NCI-H1417 treated with DMSO at 0.1 percent for 48 hours (cell line): ENCODE results near the gene APOBEC3A.
"Not testable (repeated sequence)": the region's sequence is repeated elsewhere in the genome, so short reads cannot be mapped to it uniquely, and the experiment has no call there.

Source experiments
- DNase-seq: peaks from one replicate; lab custom pipeline; 2025; lab: John Stamatoyannopoulos, UW

Gene APOBEC3A

GRCh38 chr22:38981005-38981991, 23.9 kb downstream of the APOBEC3A start:
- DNase-seq = no peak

- DNase-seq = no peak
Measured at GRCh38 chr22:38981992-38982927, 24.9 kb downstream of the APOBEC3A start, which contains the start of gene APOBEC3B. APOBEC3B (plus strand) TSS chr22:38982347; CDS start chr22:38982454, 107 bp downstream.

DNA sequence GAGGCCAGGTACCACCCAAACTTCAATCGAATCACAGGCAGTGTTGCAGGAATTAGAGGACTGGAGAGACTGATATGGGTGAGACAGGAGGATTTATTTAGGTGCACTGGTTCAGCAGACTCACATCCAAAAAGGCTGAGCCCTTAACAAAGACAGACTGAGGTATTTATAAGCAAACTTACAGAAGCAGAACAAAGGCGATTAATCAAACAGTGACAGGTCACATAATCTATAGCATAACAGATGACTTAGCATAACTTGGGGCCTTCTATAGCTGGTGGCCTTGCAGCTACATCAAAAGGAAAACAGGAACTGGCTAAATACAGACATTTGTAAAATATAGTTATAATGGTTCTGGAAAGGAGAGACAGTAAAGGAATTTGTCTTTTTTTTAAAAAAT, 26.8 kb downstream of the APOBEC3A start:
- DNase-seq = no peak

- DNase-seq = not testable (repeated sequence)
Measured at GRCh38 chr22:38984784-38985757, 27.7 kb downstream of the APOBEC3A start.

- DNase-seq = no peak
Measured at GRCh38 chr22:38986629-38987028, 29.2 kb downstream of the APOBEC3A start.

DNA sequence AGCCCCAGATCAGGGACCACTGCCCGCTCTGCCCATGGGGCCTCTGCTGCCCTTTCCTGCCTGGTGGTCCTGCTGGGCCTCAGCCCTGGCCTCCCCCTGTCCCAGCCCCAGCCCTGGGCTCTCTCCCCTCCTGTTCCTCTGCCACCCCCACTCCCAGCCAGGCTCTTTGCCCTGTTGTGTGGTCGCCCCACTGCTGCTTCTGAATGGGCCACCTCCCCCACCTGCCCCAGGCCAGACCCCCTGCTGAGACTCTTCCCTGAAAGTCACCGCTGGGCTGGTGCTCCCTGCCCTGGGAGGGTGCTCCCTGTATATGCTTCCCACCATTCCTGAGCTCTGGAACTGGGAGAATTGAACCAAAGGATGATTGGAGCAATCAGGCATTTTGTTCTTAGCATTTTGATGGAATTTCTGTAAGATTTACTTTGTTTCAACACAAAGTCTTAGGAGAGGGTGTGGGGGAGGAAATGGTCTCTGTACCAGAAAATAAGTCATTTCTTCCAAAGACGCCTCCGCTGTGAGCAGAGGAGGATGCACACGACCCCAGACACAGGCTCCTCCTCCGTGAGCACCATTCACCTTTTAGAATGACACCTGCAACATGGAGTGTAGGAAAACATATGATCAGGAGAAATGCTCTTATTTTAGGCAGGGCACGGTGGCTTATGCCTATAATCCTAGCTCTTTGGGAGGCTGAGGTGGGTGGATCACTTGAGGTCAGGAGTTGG, 29.9 kb downstream of the APOBEC3A start:
- no peak for DNase-seq

GRCh38 chr22:38989466-38989865, 32.1 kb downstream of the APOBEC3A start:
- DNase-seq = no peak

DNA sequence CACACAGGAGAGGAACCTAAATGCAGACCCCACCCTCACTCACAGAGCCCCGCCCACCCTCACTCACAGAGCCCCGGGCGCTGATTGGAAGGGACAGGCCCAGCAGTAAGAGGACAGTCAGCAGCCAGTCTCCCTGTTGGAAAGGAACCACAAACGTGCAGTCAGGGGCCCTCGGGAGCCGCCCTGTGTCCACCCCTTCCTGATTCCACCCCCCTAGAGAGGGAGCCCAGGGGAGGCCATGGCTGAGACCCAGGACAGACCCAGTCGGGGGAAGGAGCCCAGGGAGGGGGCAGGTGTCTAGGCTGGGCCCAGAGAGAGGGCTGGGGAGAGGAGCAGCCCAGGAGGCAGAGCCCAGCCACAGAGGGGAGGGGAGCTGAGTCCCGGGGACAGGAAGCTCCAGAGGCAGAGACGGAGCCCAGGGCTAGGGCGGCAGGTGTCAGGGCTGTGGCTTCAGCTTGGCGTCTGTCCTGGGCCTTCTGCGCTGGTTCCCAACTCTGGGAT, 35.5 kb downstream of the APOBEC3A start:
- not testable (repeated sequence) for DNase-seq

DNA sequence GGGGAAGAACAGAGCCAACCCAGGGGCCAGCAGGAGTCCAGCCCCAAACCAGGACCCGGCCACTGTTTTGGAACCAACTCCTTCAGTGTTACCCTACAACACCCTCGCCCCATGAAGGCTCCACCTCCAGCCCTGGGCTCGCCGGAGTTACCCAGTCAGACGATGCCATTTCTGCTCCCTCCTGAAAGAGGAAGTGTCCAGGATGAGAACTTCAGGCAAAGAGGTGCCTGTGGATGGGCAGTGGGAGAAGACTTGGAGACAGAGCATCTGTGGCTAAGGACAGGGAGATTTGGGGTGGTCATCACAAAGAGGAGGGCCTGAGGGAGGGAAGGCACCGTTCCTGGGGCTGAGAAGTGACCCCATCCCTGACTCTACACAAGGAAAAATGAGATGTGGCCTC, 38.7 kb downstream of the APOBEC3A start:
- DNase-seq = no peak

DNA sequence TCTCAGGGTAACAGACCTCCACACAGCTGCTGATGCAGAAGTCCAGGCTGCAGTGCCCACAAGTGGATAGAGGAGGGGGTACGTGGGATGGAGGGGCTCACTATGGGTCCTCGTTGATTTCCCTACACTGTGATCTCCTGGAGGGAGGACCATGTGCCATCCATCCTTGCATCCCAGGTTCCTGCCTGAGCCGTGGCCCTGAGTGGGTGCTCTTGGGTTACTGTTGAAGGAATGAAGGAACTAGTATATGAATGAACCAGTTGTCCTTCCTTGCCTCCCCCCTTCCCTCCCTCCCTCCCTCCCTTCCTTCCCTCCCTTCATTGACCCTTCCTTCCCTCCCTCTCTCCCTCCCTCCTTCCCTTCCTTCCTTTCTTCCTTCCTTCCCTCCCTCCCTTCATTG, 40.1 kb downstream of the APOBEC3A start:
- no peak for DNase-seq

DNA sequence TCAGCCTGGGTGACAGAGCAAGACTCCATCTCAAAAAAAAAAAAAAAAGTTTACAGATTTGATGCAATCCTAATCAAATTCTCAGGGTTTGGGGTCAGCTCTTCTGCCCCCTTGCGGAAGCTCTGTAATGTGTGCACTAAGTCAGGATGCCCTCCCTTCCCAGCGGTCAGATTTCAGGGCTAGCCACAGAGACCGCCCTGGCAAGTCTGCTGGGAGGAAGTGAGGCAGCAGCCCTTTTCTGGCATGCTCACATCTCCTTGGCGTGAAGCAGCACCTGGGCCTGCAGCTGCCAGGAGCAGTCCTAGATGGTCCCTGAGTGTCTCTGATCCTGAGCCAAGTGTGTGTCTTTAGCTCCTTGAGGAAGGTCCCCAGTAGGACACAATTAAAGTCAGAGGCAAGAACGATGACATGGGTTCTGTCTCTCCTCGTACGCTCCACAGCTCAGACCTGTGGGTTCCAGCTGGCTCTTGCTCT, 45.8 kb downstream of the APOBEC3A start:
- DNase-seq = no peak

DNA sequence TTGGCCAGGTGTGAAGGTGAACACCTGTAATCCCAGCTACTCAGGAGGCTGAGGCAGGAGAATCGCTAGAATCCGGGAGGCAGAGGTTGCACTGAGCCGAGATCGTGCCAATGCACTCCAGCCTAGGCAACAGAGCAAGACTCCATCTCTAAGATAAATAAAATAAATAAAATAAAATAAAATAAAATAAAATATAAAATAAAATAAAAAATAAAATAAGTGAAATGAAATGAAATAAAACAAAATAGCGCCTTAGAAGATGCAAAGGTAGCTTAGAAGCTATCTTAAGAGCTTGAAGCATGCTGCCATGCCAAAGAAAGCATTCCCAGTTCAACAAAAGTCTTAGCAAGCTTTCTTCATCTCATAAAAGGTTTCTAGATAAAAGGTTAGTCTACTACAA, 49.8 kb downstream of the APOBEC3A start:
- DNase-seq = no peak

DNA sequence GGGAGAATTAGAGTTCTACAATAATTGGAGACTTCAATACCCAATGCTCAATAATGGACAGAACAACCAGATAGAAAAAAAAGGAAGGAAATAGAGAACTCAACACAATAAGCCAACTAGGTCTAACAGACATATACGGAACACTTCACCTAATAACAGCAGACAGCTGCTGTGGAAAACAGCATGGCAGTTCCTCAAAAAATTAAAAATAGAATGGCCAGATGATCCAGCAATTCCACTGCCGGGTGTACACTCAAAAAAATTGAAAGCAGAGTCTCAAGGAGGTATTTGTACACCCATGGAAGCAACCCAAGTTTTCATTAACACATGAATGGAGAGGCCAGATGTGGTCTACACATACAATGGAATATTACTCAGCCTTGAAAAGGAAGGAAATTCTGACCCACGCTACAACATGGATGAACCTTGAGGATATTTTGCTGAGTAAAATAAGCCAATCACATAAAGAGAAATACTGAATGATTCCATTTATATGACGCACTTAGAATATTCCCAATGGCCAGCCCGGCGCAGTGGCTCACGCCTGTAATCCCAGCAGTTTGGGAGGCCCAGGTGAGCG, 51.0 kb downstream of the APOBEC3A start:
- not testable (repeated sequence) for DNase-seq

DNA sequence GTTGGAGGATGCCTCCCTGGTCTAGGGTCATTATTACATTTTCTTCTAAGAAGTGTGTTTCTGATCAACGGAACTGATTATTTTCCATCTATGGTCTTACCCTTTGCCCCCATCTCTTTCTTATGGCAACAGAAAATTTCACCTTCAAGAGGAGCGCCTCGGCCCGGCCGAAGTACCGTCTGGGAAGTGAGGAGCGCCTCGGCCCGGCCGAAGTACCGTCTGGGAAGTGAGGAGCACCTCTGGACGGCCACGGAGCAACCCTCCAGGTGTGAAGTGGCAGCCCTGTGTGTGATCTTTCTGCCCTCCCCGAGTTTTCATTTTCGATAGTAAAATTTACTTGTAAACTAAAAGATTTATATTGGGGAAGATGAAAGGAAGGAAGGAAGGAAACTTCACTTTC, 53.5 kb downstream of the APOBEC3A start:
- DNase-seq = no peak
